HepG2 (cell line): ENCODE measurements around the gene CCND1. TPM values are rescaled to one million over a fixed set of nuclear protein-coding genes. Genes with fewer than 3 reads are reported as not detected.
A peak's percentile ranks its signal among the peaks of the same experiment; 100 is the strongest.

ENCODE experiments used
- ARNT2 ChIP-seq: sonication (generic); formaldehyde crosslinking; IDR thresholded peaks from 2 replicates; pipeline ENCODE4 v1.8.0; 2022; ENCODE audit warnings: mild to moderate bottlenecking, low read depth, missing genetic modification reagents, moderate library complexity
- CEBPZ ChIP-seq: IDR thresholded peaks from 2 replicates; pipeline ENCODE4 v1.6.1; 2012; ENCODE audit warnings: low read length, improper control_type of control experiment
- CERS6 ChIP-seq: sonication (generic); formaldehyde crosslinking; IDR thresholded peaks from 2 replicates; pipeline ENCODE4 v1.5.0; 2020; ENCODE audit warnings: missing genetic modification reagents
- DMAP1 ChIP-seq: IDR thresholded peaks from 2 replicates; pipeline ENCODE4 v1.6.1; 2016
- EEA1 ChIP-seq: sonication (generic); formaldehyde crosslinking; IDR thresholded peaks from 2 replicates; pipeline ENCODE4 v1.5.1; 2020; ENCODE audit warnings: mild to moderate bottlenecking, missing genetic modification reagents, borderline replicate concordance
- FOXK1 ChIP-seq: sonication (generic); formaldehyde crosslinking; IDR thresholded peaks from 2 replicates; pipeline ENCODE4 v1.4.0; 2020; ENCODE audit warnings: low read depth, missing genetic modification reagents, borderline replicate concordance
- GATA4 ChIP-seq: sonication (generic); IDR thresholded peaks from 2 replicates; pipeline ENCODE4 v1.6.1; 2016; ENCODE audit warnings: antibody characterized with exemption, low read depth, borderline replicate concordance
- HMG20A ChIP-seq: IDR thresholded peaks from 2 replicates; pipeline ENCODE4 v1.6.1; 2016; ENCODE audit warnings: borderline replicate concordance
- JARID2 ChIP-seq: sonication (generic); formaldehyde crosslinking; IDR thresholded peaks from 2 replicates; pipeline ENCODE4 v1.8.1; 2023; ENCODE audit warnings: missing genetic modification reagents, inconsistent platforms; ENCODE audit not compliant: insufficient replicate concordance
- MXI1 ChIP-seq: IDR thresholded peaks from 3 replicates; pipeline ENCODE4 v1.6.1; 2012; ENCODE audit warnings: low read depth, low read length, inconsistent platforms, borderline replicate concordance
- MYNN ChIP-seq: sonication (generic); formaldehyde crosslinking; IDR thresholded peaks from 2 replicates; pipeline ENCODE4 v1.4.0; 2020; ENCODE audit warnings: mild to moderate bottlenecking, low read depth, missing genetic modification reagents
- NCOR1 ChIP-seq: fragments of 200-600 bp; sonication (generic); IDR thresholded peaks from 2 replicates; pipeline ENCODE4 v1.7.0; 2017; ENCODE audit warnings: antibody characterized with exemption, low read length, borderline replicate concordance
- NFIC ChIP-seq: IDR thresholded peaks from 2 replicates; pipeline ENCODE4 v1.6.1; 2012; ENCODE audit warnings: mild to moderate bottlenecking, low read length, inconsistent platforms
- PAF1 ChIP-seq: IDR thresholded peaks from 2 replicates; pipeline ENCODE4 v1.6.1; 2016; ENCODE audit warnings: missing genetic modification reagents, missing compliant biosample characterization
- PTBP1 ChIP-seq: fragments of 200-400 bp; formaldehyde crosslinking; IDR thresholded peaks from 2 replicates; pipeline ENCODE4 v1.6.1; 2018; ENCODE audit warnings: low read length, low read depth; ENCODE audit not compliant: poor library complexity, severe bottlenecking
- SETDB1 ChIP-seq: sonication (generic); formaldehyde crosslinking; IDR thresholded peaks from 2 replicates; pipeline ENCODE4 v1.5.1; 2020; ENCODE audit warnings: missing genetic modification reagents, mild to moderate bottlenecking, borderline replicate concordance
- SRF ChIP-seq: IDR thresholded peaks from 2 replicates; pipeline ENCODE4 v1.6.1; 2011; ENCODE audit warnings: mild to moderate bottlenecking, low read depth, low read length, moderate library complexity
- TARDBP ChIP-seq: sonication (generic); formaldehyde crosslinking; IDR thresholded peaks from 2 replicates; pipeline ENCODE4 v1.8.0; 2022; ENCODE audit warnings: mild to moderate bottlenecking, missing genetic modification reagents
- U2AF2 ChIP-seq: fragments of 200-400 bp; formaldehyde crosslinking; IDR thresholded peaks from 2 replicates; pipeline ENCODE4 v1.6.1; 2017; ENCODE audit warnings: low read depth, mild to moderate bottlenecking, low read length
- XRCC5 ChIP-seq: fragments of 200-400 bp; formaldehyde crosslinking; optimal IDR thresholded peaks from 2 replicates; pipeline ENCODE3; 2017; ENCODE audit warnings: mild to moderate bottlenecking, low read length
- ZNF205 ChIP-seq: IDR thresholded peaks from 2 replicates; pipeline ENCODE4 v1.6.1; 2018; ENCODE audit warnings: missing biosample characterization, missing genetic modification reagents
- ZNF331 ChIP-seq: sonication (generic); formaldehyde crosslinking; IDR thresholded peaks from 2 replicates; pipeline ENCODE4 v1.4.0; 2020; ENCODE audit warnings: missing genetic modification reagents
- ZNF367 ChIP-seq: sonication (generic); formaldehyde crosslinking; IDR thresholded peaks from 2 replicates; pipeline ENCODE4 v1.4.0; 2020; ENCODE audit warnings: missing genetic modification reagents, borderline replicate concordance
- ZNF572 ChIP-seq: sonication (generic); formaldehyde crosslinking; IDR thresholded peaks from 2 replicates; pipeline ENCODE4 v1.5.1; 2020; ENCODE audit warnings: mild to moderate bottlenecking, missing genetic modification reagents
- ZNF615 ChIP-seq: sonication (generic); formaldehyde crosslinking; IDR thresholded peaks from 2 replicates; pipeline ENCODE4 v1.5.0; 2020; ENCODE audit warnings: mild to moderate bottlenecking, missing genetic modification reagents, borderline replicate concordance
- polyA plus RNA-seq, 8 experiments: library from polyadenylated mRNA; depleted of rRNA in 3 of 8; stranded (reverse) in 7 of 8; unstranded in 1 of 8; fragments of >200 nt; fragmentation: Illumina TruSeq in 4 of 8; extraction: Trizol in 4 of 8; gene quantifications; 2 replicates each; pipeline versions ENCODE4 v1.2.1 to v1.2.3, GENCODE V29; 2011 to 2016; ENCODE audit warnings: low read depth in 4 of 8, missing spikeins in 1 of 8, mixed read lengths in 1 of 8; ENCODE audit not compliant: insufficient read depth in 1 of 8
- total RNA-seq, 5 experiments: library from RNA; depleted of rRNA; stranded (reverse); fragments of >200 nt; fragmentation: Illumina TruSeq; extraction: Trizol; gene quantifications; 2 replicates each; pipeline ENCODE4 v1.2.3, GENCODE V29; 2016; ENCODE audit warnings: low read depth in 1 of 5
- TF ChIP-seq, protein P1 (sequence below): sonication (generic); formaldehyde crosslinking; IDR thresholded peaks from 2 replicates; pipeline ENCODE4 v1.8.1; 2023; ENCODE audit warnings: mild to moderate bottlenecking, moderate library complexity, missing genetic modification reagents
- TF ChIP-seq, protein P2 (sequence below): sonication (generic); formaldehyde crosslinking; IDR thresholded peaks from 2 replicates; pipeline ENCODE4 v1.5.1; 2020; ENCODE audit warnings: missing genetic modification reagents, mild to moderate bottlenecking, borderline replicate concordance

Gene CCND1
- total and polyA plus RNA-seq, 2 of the 13 experiments (the other 11 are each of a cell fraction or from before 2014, with no cell fraction given) = 107 to 136 TPM

DNA sequence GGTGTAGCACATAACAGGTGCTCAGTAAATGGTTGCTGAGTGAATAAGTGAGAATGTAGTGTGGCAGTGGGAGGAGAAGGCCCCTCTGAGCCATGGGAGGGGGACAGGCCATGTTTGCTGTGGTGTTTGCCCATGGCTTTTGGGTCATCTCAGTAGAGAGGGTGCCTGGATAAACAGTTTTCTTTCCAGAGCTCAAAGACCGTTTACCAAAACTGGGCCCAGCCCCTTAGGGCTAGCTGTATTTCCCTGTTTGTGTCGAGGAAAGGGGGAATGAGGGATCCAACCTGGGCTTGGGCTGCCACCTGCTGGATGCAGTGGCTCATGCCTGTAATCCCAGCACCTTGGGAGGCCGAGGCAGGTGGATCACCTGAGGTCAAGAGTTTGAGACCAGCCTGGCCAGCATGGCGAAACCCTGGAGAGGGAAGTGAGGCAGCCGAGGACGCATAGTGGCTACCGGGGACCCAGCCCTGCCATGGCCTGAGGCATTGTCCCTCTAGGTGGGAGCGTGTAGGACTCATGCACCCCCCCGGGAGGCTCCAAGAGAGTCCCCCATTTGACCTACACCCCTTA is 42.9 kb downstream of the CCND1 start (continued):
- TF ChIP-seq NCOR1 (no peak), ZNF205 (CRISPR knock-in tag) (0 out of 2 replicates have a peak, but pooled peaks have one; percentile 36), DMAP1 (CRISPR knock-in tag) (no peak), U2AF2 (no peak), ZNF331 (CRISPR knock-in tag) (no peak), PAF1 (CRISPR knock-in tag) (no peak), MXI1 (no peak), PTBP1 (no peak), JARID2 (CRISPR knock-in tag) (no peak), SRF (no peak), EEA1 (CRISPR knock-in tag) (no peak), ARNT2 (CRISPR knock-in tag) (no peak), MYNN (no peak), TARDBP (CRISPR knock-in tag) (no peak), HMG20A (0 out of 2 replicates have a peak, but pooled peaks have one; percentile 15), CERS6 (CRISPR knock-in tag) (no peak), ZNF572 (no peak), CEBPZ (no peak), FOXK1 (CRISPR knock-in tag) (peak; percentile 19; the same call in 1 of the 2 replicates), GATA4 (no peak), ZNF615 (CRISPR knock-in tag) (no peak), XRCC5 (peak; percentile 31), ZNF367 (CRISPR knock-in tag) (no peak), SETDB1 (CRISPR knock-in tag) (no peak), NFIC (no peak)
- TF ChIP-seq, protein P1, sequence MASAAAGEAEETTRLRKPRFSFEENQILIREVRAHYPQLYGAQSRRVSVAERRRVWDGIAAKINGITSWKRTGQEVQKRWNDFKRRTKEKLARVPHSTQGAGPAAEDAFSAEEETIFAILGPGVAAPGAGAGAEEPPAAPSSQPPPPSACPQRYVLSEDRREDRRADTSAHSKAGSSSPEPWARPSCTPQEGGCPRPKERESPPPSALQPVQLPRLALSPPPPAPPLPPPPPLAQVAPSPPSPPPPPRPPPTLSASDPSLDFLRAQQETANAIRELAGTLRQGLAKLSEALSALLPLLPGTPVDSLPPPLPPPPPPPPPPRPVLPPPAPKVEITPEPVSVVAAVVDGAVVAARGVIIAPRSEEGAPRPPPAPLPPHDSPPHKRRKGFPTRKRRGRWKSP (CRISPR knock-in tag) = no peak
- TF ChIP-seq, protein P2, sequence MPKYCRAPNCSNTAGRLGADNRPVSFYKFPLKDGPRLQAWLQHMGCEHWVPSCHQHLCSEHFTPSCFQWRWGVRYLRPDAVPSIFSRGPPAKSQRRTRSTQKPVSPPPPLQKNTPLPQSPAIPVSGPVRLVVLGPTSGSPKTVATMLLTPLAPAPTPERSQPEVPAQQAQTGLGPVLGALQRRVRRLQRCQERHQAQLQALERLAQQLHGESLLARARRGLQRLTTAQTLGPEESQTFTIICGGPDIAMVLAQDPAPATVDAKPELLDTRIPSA (CRISPR knock-in tag) = no peak
